Measurements from ENCODE around the gene ID4.
"Not testable (repeated sequence)": the region's sequence is repeated elsewhere in the genome, so short reads cannot be mapped to it uniquely, and the experiment has no call there.

The ID4 gene

DNA sequence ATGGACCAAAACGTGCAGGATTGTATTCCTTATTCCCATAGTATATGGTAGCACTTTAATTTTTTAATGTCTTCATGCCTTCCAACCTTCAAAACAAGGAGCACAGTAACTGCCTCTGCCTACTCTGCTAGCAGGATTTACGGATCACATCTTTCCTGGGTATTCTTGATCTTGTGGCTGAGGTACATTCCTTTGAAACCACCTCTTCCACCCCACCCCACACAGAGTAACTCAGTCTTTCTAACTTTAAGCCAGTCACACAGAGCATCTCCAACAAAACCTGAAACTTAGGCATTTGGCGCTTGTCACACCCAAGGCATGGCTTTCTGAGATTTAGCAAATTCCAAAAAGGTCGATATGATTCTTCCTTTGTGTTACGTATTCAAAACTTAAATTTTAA is 2.3 kb upstream of the ID4 start:
- no peak for DNase-seq

DNA sequence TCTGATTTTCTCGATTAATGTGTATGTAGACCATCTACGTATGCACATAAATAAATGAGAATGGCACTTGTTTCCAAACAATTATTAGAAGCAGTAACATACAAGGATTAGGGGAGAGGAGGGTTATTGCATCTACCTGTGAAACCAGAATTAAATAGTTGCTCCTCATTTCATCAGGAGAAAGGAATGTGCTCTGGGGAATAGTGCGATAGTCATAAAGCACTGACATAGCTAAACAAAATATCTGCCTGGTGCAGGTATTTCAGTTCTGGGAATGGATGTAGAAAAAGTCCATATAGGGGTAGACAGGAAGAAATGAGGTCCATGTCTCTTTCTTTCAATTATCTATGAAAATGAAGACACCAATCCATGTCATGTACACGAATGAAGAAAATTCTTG is 1.6 kb upstream of the ID4 start:
- no peak for DNase-seq

DNA sequence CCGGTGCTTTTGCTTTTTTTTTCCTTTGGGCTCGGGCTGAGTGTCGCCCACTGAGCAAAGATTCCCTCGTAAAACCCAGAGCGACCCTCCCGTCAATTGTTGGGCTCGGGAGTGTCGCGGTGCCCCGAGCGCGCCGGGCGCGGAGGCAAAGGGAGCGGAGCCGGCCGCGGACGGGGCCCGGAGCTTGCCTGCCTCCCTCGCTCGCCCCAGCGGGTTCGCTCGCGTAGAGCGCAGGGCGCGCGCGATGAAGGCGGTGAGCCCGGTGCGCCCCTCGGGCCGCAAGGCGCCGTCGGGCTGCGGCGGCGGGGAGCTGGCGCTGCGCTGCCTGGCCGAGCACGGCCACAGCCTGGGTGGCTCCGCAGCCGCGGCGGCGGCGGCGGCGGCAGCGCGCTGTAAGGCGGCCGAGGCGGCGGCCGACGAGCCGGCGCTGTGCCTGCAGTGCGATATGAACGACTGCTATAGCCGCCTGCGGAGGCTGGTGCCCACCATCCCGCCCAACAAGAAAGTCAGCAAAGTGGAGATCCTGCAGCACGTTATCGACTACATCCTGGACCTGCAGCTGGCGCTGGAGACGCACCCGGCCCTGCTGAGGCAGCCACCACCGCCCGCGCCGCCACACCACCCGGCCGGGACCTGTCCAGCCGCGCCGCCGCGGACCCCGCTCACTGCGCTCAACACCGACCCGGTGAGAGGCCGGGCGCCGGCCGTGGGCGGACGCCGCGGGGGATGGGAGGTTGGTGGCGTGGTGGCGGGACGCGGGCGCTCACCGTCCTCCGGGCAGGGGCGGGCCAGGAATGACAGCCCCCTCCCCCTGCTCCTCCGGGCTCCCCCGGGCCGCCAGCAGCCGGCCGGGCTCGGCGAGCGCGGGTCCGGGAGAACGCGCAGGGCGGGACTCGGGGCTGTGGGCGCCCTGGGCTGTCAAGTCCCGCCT is 606 bp downstream of the ID4 start:
- DNase-seq: no peak

DNA sequence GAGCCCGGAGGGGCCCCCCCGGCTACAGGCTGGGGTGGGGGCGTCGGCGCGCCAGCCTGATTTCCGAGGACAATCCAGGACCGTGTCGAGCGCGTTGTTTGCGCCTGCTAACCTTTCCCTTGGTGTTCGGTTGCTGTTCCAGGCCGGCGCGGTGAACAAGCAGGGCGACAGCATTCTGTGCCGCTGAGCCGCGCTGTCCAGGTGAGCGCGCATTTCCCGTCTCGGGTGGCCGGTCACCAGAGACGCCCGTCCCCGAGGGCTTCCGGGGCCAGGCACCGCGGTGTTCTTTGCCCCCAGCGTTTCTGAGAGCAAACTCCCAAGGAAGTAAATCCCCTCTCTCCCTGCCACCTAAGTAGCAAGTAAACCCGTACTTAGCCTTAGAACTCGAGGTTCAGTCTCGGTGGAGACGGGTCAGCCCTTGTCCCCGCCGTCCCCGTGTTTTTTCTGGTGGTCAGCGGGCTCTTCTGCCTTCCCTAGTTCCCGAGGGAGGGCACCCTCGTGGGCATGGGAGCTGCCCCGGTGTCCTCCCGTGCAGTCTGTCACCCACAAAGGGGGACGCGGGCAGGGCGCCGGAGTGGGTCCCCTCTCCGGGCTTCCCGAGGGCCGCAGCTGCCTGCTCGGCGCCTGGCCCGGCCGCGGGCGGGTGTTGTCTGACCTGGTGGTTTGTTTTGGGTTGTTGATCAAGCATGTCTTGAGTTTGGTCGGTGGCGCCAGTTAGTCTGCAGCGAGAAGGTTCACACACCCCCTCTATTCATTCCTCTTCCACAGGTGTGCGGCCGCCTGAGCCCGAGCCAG is 1.5 kb downstream of the ID4 start:
- no peak for DNase-seq

DNA sequence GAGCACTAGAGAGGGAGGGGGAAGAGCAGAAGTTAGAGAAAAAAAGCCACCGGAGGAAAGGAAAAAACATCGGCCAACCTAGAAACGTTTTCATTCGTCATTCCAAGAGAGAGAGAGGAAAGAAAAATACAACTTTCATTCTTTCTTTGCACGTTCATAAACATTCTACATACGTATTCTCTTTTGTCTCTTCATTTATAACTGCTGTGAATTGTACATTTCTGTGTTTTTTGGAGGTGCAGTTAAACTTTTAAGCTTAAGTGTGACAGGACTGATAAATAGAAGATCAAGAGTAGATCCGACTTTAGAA is 2.0 kb downstream of the ID4 start:
- DNase-seq: no peak

- no peak for DNase-seq
Measured at GRCh38 chr6:19839788-19840187, 2.6 kb downstream of the ID4 start.

DNA sequence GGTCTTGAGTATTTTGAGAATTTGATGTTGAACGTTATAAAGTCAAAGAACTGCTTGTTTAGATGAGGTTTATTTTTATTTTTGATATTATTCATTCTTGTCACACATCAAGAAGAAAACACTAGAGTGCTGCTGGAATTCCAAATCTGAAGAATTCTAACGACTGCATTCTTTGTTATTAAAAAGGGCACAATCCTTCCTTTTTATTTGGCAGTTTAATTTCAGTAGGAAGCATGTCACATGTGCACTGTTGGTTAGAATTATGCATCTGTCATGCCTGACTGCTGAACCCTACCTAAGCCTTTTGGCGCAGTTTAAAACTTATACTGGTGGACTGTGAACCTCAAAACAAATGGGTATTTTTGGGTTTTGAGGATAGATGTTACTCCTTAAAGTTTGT is 4.0 kb downstream of the ID4 start:
- DNase-seq: no peak

DNA sequence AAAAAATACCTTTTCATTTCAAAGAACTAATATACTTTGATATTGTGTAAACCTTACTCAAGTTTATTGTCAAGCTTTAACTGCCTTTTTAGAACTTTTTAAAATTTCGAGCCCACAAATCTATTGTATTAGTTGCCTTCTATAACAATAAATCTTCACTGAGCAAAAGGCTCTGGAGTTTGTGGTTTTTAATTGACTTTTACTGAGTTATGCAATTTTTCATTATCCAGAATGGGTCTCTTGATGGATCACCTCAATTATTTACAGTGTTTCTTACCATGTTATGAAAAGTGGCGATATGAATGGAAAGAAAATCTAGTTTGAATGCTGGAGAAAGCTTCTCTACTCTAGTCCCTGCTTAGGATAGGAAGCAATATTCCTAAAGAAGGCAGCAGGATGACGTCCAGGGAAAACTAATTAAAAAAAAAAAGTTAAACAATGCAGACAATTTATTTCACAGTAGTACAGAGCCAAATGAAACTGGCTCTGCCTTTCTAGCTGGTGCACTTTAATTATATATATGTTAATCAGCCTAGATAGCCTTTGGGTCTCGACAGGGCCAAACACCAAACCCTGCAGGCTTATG is 5.0 kb downstream of the ID4 start:
- no peak for DNase-seq

- DNase-seq: no peak
Measured at GRCh38 chr6:19844689-19845088, 7.5 kb downstream of the ID4 start.

DNA sequence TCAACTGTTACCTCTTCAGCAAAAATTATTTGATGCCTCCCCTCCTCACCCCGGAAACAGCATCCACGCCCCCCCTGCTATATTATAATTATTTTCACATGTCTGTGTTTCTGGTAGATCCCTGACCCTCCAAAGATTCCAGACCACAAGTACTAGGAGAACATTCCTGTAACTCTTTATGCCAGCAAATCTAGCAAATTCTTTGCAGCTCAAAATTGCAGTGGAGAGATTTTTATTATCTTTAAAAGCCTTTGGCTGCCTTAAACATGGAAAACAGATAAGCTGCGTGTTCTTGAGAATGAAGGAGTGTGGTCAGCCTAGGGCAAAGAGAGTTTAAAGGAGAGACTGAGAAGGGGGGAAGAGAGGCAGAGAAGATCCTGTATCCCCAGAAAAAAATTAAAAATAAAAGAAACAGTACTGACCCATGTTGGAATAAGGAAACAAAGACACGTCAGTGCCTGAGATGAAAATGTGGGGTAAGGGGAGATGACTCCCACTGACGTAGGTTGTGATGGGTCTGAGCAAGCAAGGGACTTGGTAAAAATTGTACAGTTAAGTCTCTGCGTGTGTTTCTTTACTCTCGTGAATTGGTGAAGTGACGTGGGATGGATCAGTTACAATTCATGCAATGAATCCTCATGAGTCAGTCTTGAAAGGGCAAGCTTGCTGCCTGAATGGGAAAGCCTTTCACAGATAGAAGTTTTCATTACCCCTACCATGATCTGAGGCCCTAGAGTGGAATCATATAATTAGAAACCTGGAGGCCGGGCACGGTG is 8.3 kb downstream of the ID4 start:
- no peak for DNase-seq

- DNase-seq: no peak
Measured at GRCh38 chr6:19848465-19849029, 11.4 kb downstream of the ID4 start.

GRCh38 chr6:19849196-19849595 is 12.0 kb downstream of the ID4 start:
- no peak for DNase-seq

- DNase-seq: no peak
Measured at GRCh38 chr6:19849755-19850154, 12.6 kb downstream of the ID4 start.

- DNase-seq: peak; percentile 19
Measured at GRCh38 chr6:19851241-19852089, 14.3 kb downstream of the ID4 start.

- DNase-seq: no peak
Measured at GRCh38 chr6:19852090-19852457, 14.9 kb downstream of the ID4 start.

- DNase-seq: no peak
Measured at GRCh38 chr6:19852927-19853326, 15.8 kb downstream of the ID4 start.

DNA sequence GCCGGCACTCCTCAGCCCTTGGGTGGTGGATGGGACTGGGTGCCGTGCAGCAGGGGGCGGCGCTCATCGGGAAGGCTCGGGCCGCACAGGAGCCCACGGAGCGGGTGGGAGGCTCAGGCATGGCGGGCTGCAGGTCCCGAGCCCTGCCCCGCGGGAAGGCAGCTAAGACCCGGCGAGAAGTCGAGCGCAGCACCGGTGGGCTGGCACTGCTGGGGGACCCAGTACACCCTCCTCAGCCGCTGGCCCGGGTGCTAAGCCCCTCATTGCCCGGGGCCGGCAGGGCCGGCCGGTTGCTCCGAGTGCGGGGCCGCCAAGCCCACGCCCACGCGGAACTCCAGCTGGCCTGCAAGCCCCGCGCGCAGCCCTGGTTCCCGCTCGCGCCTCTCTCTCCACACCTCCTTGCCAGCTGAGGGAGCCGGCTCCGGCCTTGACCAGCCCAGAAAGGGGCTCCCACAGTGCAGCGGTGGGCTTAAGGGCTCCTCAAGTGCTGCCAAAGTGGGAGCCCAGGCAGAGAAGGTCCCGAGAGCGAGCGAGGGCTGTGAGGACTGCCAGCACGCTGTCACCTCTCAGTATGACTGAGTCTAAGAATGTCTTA is 17.3 kb downstream of the ID4 start:
- not testable (repeated sequence) for DNase-seq

- no peak for DNase-seq
Measured at GRCh38 chr6:19855536-19855935, 18.4 kb downstream of the ID4 start.

DNA sequence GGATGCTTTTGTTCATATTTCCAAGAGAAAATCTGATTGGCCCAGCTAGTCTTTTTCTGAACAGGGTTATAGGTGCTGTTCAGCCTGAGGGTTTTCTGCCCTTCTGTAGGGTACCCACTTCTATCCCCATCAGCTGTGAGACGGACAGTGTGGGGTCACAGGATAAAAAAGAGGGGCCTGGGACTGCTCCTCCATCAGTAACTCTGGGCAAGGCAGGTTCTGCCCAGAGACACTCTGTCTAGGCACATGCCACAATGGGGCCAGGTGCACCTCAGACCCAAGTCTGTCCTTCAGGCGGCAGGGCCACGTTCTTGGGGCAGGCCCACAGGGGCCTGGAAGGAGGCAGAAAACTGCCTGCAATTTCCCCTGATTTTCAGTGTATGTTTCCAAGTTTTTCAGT is 20.0 kb downstream of the ID4 start:
- no peak for DNase-seq

DNA sequence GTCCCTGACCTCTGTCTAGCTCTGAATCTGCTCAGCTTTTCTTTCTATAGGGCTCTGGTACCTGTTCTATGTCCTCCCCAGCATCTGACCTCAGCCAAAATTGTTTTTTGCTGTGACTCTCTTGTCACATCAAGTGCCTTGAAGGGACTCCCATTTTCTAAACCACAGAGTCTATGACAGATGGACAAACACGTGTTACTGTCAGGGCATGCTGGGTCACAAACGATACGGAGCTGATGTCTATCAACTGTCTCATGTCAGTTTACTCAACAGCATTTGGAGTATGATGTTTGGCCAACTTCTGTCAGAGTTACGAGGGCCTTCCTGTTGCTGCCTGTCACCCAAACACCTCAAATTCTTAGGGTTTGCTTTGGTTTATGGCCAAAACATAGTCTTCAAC is 20.5 kb downstream of the ID4 start:
- no peak for DNase-seq

GRCh38 chr6:19860235-19860877 is 23.2 kb downstream of the ID4 start:
- no peak for DNase-seq
